GM10847 (cell line): Measurements from ENCODE around the gene LTBR.

Experiments
- POLR2A ChIP-seq: IDR thresholded peaks from 2 replicates; pipeline ENCODE4 v1.6.1; 2011; ENCODE audit not compliant: insufficient read length; ENCODE audit errors: extremely low read depth

The LTBR gene

GRCh38 chr12:6343518-6343917 is 40.4 kb upstream of the LTBR start:
- TF ChIP-seq POLR2A, result no peak

DNA sequence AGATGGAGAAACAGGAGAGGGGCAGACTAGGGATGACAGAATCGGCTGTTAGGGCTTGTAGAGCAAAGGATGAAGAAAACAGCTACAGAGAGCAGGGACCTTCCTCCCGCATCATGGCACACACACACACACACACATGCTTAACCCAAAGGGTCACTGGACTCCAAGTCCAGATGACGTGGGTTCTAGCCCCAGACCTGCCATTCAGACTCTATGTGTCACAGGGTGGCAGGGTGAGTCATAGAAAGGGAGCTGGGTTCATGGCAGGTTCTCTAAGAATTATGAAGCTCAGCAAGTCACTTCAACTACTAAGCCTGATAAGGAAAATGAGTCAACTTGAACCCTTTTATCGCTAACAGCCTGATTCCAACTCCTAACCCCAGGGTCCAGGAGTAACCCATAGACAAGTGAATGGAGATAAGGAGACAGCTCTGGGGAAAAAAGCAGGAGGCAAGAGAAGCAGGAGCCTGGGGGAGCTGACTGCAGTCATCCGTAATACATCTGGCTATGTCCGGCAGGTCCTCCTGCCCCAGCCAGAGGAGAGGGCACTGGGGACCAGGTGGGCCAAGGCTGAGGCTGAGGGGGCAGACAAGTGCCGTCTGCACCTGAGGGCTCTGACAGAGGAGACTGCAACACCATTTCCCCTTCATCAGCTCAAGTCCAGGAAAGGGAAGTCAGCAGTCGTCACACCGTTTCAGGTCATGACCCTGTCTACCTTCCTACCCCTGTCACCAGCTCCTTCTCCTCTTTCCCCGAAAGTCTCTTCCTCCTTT is 38.5 kb upstream of the LTBR start:
- no peak for TF ChIP-seq POLR2A

- TF ChIP-seq POLR2A, result no peak
Observed at GRCh38 chr12:6346235-6346832, 37.6 kb upstream of the LTBR start.

DNA sequence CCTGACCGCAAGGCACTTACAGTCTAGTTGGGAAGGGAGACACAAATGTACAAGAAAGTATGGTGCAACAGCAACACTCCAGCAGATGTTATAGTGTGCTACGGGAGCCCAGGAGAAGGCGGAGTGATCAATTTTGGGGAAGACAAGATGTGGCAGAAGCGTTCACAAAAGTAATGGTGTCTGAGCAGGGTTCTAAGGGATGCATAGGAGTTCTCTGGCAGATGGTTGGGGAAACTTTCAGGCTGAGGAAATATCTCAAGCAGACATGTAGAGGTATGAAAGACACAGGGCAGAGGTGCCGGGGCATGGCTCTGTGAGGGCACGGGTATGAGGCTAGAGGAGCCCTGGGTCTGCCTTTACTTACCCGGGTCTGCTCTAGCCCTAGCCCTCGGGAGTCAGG is 37.0 kb upstream of the LTBR start:
- TF ChIP-seq POLR2A, result no peak

DNA sequence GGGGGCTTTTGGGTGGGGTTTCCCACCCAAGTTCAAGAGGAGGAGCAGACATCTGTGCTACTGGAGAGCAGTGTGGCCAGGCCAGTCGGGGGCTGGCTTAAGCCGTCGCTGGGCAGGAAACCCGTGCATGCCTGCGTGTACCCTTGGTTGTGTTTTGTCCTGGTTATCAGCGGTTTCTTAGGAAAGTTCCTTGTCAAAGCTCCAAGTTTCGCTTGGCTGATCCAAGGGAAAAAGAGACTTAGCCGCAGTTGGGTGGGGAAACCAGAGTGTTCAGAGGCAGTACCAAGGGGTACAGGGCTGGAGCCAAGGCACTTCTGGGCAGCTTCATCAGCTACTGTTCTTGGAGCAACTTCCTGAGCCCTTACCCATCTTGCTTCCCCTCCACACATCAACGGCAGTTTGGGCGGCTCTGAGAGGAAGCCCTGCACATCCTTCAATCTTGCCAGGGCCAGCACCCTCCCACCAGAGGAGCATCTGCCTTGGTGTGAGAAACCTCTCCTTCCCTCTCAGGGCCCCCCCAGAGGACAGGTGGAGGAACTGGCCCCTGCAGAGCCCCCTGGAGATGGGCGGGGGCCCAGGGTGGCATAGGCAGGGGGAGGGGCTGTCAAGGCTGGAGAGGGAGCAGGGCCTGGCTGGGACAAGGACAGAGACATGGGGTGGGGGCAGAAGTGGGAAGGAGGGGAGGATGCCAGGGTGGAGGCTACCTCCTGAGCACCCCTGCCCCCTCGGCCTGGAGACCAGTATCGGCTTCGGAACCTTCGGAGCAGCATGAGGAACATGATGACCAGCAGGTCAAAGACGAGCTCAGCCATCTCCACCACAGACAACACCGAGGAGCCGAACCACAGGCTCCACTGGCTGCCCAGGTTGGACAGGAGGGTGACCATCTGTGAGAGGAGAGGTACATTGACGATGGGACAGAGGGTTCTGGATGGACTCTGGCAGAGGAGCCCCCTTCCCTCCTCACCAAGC is 36.3 kb upstream of the LTBR start:
- no peak for TF ChIP-seq POLR2A

GRCh38 chr12:6351622-6352021 is 32.3 kb upstream of the LTBR start:
- no peak for TF ChIP-seq POLR2A

- TF ChIP-seq POLR2A, result no peak
Observed at GRCh38 chr12:6352193-6353173, 31.5 kb upstream of the LTBR start.

DNA sequence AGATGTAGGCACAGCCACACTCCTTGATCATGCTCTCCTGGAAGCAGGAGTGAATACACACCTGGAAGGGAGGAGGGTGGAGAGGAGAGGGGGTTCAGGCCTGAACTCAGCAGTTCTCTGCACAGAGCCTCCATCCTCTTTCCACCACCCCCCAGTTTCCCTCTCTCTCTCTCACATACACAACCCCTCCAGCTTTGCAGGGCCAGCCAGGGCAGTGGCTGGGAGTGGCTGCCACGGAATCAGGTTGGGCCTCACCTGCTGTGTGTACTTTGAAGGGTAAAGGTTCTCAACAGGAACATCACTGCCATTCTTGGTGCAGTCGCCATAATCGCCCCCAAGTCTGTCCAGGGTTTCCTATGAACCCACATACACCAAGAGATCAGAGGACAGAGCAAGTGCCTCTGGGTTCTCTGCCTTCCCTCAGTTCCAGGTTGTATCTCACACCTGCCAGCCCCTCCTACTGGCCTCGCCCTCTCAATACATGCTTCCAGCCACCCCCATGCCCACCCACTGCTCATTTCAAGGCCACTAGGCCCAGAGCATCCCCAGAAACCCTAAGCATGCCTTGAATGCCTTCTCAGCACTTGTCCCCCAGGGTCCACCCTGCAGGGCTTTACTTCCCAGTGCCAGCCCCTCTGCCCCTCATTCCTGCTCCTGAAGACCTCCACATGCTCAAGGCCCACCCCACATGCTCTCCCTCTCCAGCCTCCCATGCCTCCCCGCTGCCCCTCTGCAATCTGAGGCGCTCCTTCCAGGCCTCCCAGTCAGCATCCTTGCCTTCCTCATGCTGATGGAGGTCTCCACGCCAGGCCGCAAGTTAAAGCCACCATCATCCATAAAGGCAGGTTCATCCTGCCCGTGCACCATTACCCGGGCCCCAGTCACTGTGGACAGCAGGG is 29.2 kb upstream of the LTBR start:
- TF ChIP-seq POLR2A, result no peak

GRCh38 chr12:6355491-6356373 is 28.2 kb upstream of the LTBR start:
- no peak for TF ChIP-seq POLR2A

GRCh38 chr12:6356374-6356820 is 27.6 kb upstream of the LTBR start:
- no peak for TF ChIP-seq POLR2A

- TF ChIP-seq POLR2A, result no peak
Observed at GRCh38 chr12:6358881-6359280, 25.1 kb upstream of the LTBR start.

DNA sequence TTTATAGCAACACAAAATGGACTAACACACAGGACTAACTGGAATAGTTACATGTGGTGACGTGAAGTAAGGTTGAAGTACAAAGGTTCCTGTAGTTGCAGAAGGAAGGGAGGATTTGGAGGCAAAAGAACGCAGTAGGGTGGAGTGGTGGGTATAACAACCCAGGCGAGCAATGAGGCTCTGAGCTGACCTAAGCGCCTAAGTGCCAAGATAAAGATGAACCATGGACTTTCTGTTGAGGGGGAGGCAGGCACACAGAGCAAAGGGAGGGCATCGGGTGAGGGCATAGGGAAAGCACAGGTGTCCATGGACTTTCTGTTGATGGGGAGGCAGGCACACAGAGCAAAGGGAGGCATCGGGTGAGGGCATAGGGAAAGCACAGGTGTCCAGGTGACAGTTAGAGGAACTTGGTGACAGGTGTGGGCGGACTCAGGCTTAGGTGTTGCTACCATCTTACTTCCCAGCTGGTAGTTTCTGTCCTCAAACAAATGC is 23.8 kb upstream of the LTBR start:
- TF ChIP-seq POLR2A, result no peak

- no peak for TF ChIP-seq POLR2A
Observed at GRCh38 chr12:6360578-6361490, 23.1 kb upstream of the LTBR start.
